T follicular helper cell (primary cell): ENCODE data around the gene RANBP10.
"Not testable (repeated sequence)": the region's sequence is repeated elsewhere in the genome, so short reads cannot be mapped to it uniquely, and the experiment has no call there.

ENCODE experiments used
- DNase-seq: peaks from one replicate; pipeline ENCODE4 v3.0.0-alpha.2; 2020; ENCODE audit warnings: low read depth

RANBP10 gene

DNA sequence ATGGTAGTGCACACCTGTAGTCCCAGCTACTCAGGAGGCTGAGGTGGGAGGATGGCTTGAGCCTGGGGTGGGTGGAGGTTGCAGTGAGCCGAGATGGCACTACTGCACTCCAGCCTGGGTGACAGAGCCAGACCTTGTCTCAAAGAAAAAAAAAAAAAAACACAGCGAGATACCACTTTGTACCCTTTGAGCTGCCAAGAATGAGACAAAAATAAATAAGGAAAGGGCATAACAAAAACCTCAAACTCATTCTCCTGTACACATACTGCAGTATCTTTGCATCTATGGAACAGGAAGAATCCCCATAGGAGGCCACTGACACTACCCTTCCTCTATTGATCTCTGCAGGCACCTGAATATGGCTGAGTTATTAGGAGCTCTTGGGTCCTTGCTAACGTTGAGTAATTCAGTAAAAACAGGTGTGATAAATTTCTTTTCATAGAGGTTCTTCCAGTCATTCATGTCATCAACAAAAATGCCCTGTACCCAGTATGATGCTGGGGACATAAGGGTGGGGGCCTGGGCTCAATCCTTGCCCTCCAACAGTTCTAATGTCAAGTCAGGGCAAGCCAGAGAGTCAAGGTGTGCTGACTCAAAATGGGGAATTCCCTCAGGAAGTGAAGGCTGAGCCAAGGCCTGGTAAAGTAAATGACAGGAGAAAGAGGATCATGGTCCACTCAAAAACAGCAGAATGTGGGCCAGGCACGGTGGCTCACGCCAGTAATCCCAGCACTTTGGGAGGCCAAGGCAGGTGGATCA lies 26.9 kb downstream of the RANBP10 start:
- DNase-seq = no peak

DNA sequence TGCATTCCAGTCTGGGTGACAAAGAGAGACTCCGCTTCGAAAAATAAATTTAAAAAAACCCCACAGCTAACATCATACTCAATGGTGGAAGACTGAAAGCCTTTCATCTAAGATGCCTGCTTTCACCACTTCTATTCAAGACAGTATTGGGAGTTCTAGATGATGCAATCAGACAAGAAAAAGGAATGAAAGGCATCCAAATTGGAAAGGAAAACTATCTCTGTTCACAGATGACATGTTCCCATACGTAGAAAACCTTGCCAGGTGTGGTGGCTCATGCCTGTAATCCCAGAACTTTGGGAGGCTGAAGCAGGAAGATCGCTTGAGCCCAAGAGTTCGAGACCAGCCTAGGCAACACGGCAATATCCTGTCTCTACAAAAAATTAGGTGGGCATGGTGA lies 31.1 kb downstream of the RANBP10 start:
- no peak for DNase-seq

DNA sequence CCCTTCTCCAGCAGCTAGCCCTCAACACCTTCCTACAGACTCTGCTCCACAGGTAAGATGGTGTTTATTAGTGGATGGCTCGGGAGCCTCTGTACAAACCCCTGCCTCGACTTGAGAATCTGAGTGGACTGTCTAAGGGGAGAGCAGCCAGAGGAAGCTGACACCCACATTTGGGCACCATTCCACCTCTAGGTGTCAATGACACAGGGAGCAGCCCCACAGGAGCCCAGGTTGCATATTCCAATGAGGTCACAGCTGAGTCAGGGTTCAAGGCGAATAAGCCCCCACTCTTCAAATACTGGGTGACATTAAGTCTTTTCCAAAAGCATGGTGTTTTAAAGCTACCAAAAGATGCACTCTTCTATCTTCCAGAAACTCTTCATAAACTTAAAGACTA lies 31.9 kb downstream of the RANBP10 start:
- no peak for DNase-seq

DNA sequence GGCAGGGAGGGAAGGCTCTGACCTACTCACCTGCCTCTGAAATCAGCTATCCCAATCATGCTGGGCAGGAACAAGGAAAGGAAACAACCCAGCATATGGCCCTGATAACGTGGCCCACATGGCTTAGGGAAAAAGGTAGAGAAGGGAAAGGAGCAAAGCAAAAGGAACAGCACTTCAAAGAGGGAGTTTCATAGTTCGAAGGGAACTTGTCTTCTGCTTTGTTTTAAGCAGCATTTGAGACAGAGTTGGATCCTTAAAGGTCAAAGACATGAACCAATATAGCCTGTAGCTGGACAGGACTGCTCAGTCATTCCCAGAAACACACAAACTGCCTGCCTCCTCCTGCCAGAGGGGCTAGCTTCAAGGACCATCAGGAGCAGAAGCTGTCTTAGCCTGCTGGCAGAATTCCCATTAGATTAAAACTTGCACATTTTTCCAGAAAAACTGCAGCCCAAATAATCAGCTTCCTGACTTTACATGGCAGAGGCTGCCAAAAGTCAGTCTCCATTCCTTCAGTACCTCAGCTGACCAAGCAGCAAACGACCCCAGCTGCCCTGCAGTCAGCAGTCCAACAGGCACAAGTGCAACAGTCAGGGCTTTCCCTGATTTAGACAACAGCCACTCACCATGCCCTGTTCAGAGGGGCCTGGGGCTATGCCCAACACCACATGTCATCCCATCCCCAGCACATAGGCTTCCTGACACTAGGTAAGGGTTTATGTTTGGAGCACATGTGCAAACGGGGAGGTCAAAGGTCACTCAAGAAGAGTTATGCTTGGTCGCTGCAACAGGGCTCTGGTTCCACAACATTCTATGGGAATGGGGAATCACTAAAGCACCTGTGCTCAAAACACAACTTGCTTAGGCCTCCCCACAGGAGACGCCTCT lies 32.5 kb downstream of the RANBP10 start:
- no peak for DNase-seq

DNA sequence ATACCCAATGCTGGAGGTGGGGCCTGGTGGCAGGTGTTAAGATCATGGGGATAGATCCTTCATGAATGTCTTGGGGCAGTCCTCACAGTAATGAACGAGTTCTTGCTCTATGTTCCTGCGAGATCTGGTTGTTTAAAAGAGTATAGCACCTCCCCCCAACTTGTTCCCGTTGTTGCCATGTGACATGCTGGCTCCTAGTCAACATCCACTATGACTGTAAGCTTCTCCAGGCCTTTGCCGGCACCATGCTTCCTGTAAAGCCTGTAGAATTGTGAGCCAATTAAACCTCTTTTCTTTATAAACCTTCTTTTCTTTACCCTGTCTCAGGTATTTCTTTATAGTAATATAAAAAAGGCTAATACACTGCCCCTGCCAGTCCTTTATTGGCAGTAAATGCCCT lies 33.3 kb downstream of the RANBP10 start:
- no peak for DNase-seq

DNA sequence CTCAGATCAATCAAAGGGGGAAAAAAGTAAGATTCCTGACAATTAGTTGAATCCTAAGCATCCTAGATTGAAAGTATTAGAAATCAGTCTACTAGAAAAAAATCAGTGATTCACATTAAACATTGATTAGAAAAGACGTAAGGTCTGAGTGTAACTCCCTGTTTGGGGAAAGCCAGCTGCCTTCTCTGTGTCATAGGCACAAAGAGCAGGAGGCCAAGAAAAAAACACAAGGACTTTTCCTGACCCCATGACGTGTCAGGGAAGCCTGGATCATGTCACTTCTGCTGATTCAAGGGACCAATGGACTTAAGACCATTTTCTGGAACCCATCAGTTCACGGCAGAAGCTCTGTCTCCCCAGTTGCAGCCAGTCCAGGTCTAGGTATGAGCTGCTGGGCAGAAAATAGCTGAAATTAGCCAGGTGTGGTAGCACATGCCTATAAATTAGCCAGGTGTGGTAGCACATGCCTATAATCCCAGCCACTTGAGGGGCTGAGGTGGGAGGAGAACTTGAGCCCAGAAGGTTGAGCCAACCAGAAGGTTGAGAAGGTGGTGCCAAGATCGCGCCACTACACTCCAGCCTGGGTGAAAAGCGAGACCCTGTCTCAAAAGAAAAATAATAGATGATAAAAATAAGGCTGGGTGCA lies 35.9 kb downstream of the RANBP10 start:
- no peak for DNase-seq

DNA sequence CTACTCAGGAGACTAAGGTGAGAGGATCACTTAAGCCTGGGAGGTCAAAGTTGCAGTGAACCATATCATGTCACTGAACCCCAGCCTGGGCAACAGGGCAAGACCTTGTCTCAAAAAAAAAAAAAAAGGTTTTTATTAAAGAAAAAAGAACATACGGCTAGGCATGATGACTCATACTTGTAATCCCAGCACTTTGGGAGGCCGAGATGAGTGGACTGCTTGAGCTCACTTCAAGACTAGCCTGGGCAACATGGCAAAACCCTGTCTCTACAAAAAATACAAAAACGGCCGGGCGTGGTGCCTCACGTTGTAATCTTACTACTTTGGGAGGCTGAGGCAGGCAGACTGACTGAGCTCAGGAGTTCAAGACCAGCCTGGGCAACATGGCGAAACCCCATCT lies 38.4 kb downstream of the RANBP10 start:
- no peak for DNase-seq

DNA sequence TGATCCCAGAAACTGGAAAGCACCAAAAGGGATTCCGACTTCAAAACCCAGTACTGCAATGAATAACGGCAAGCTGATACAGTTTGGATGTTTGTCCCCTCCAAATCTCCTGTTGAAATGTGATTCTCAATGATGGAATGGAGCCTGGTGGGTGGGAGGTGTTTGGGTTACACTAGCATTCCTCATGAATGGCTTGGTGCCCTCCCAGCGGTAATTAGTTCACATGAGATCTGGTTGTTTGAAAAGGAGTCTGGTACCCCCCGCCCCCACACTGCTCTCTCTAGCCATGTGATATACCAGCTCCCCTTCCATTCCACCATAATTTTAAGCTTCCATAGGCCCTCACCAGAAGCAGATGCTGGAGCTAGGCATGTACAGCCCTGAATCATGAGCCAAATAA lies 40.1 kb downstream of the RANBP10 start:
- DNase-seq = no peak

DNA sequence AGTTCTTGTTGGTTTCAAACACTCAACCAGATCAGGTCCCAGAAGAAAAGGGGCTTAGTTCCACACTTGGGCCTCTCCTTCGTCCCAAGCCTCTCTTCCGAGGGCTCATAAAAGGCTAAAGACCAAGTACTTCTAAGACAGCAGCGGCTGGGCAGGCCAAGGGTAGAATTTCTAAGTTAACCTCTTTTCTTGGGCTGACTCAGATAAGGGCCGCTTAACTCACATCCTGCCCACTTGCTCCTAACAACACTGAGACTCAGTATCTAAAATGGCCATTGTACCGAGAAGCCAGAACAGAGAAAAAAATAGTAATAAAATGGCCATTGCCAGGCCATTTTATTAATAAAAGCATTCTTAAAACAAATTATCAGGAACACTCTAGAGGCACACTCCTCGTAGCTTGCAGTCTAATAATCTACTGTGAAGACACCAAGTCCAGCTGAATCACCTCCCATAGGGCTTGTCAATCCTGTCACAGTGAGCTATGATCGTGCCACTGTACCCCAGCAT lies 42.1 kb downstream of the RANBP10 start:
- DNase-seq = no peak

DNA sequence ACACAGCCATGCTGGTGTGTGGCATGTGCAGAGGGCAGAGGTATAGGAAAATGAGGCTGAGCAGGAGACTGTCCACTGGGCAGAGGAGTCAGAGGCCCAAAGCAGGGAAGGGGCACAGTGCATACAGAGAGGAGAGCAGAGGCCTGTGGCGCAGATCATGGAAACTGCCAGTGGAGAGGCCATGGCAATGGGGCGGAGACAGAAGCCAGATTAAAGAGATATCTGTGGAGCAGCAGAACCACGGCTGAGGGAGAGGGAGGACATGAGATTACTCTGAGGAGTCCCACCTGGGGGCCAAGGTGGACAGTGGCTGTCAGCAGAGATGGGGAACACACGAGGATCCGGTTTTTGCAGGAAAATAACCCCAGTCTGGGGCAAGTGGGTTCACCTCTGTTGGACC lies 43.3 kb downstream of the RANBP10 start:
- no peak for DNase-seq

DNA sequence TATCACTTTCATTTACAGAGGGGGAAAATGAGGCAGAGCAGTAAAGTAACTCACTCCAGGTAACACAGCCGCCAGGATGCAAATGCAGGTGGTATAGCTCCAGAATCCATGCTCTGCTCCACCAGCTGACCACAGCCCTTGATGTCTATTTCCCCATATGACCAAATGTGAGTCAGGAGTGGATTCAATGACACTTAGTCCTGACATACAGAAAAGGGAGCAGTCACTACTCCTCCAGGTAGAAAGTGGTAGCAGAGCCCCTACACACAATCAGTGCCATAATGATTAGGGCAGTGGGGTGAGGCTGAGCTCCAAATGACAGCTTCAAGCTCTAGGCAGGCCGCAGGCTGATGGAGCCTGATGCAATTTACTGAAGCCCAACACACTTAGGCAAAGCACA lies 44.0 kb downstream of the RANBP10 start:
- no peak for DNase-seq

DNA sequence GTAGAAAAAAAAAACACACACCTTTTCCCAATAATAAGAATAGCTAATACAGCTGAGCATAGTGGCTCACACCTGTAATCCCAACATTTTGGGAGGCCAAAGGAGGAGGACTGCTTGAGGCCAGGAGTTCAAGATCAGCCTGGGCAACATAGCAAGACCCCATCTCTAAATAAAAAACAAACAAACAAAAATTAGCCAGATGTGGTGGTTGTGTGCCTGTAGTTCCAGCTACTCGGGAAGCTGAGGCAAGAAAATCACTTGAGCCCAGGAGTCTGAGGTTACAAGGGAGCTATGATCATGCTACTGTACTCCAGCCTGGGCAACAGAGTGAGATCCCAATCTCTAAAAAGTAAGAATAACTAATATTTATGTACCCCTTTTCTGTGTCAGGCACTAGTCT lies 44.4 kb downstream of the RANBP10 start:
- no peak for DNase-seq

DNA sequence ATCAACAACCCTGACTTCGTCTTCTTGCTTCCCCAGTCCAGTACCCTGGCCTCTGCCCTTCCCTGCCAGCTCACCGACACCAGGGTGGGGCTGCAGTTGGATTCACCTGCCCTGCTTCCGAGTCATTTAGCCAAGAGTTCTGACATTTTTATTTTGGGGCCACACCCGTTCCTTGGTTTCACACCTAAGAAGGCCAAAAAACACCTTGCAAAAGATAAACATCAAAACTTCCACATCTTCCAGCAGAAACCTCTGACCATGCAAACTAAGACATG lies 45.5 kb downstream of the RANBP10 start:
- no peak for DNase-seq

DNA sequence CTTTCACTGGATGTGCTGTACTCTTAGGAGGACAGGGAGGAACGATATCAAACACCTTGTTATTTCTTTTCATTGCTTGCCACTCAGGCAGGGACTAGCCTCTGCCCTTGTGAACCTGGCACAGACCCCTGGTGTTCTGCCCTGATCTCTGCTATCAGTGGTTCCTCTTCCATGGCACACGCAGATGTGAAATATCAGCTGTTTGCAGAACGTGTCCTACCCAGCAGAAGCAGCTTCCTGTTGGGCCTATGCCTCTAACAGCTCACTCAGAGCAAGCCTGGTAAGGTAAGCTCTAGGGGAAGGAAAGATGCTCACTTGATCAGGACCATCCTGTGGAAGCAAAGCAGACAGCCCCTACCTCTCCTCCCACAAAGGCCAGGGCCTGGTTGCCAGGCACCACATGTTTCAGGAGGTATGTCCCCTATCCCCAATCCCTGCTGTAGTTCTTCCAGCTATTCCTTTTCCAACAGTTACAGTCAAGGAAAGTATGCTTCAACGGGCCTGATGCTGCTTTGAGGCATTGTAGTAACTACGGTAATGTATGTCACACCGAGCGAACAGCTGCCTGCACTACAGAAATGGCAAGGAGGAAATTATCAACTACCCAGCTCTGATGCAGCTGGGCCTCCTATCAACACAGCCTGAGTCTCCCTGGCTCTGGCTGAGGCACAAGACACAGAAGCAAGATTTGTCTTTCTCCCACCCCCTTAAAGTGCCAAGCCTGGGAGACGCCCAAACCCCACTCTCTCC lies 46.0 kb downstream of the RANBP10 start:
- no peak for DNase-seq

DNA sequence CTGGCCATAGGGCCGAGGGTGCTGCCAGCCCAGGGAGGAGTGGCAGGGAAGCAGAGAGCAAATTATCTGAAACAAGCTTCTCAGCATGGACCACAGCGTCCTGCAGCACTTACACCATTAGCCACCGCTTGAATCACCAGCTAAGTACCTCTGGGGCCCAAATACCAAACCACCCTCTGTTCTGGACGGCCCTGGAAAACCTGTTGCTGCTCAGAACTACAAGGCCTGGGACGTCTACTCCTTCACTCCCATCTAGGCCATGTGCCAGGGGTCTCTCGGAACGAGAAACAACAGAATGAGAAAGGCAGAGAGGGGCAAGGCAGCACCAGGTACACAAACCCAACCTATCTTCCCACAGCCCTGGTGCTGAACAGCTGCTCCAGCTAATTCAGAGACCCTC lies 47.4 kb downstream of the RANBP10 start:
- DNase-seq = no peak

DNA sequence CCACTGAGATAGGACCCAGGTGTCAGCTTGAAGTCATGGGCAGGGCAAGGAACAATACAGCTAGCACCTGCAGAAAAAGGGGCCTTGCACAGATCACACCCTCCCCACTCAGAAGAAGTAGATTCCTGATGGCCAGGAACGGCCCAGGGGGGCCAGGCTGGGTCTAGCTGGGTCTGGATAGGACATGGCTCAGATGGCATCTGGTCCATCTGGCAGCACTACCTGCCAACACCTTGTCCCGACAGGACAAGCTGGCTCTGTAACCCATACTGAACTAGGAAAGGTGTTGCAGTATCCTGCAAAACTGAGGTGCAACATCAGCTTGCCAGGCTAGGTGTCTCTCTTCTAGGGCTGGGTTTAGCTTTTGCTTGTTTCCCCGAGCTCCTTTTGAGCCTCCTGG lies 48.4 kb downstream of the RANBP10 start:
- no peak for DNase-seq

DNA sequence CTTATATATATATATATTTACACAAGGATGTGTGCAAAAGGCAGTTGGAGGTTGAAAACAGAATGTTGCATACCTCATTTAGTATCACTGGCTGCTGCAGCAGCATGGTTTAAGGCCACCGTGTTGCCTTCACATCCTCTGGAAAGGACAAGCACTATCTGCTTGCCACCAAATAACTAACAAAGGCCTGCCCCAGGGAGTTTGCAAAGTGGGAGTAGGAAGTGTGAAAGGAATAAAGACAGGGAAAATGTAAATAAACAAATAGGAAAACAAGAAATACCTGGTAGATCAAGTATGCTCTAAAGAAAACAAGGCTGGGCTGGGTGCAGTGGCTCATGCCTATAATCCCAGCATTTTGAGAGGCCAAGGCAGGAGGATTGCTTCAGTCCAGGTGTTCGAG lies 53.7 kb downstream of the RANBP10 start:
- DNase-seq = no peak

DNA sequence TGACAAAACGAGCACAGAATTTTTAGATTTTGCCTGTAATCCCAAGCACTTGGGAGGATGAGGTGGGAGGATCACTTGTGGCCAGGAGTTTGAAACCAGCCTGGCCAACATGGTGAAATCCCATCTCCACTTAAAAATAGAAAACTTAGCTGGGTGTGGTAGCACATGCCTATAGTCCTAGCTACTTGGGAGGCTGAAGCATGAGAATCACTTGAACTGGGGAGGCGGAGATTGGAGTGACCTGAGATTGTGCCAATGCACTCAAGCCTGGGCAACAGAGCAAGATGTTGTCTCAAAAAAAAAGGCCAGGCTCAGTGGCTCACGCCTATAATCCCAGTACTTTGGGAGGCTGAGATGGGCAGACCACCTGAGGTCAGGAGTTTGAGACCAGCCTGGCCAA lies 55.0 kb downstream of the RANBP10 start:
- not testable (repeated sequence) for DNase-seq

DNA sequence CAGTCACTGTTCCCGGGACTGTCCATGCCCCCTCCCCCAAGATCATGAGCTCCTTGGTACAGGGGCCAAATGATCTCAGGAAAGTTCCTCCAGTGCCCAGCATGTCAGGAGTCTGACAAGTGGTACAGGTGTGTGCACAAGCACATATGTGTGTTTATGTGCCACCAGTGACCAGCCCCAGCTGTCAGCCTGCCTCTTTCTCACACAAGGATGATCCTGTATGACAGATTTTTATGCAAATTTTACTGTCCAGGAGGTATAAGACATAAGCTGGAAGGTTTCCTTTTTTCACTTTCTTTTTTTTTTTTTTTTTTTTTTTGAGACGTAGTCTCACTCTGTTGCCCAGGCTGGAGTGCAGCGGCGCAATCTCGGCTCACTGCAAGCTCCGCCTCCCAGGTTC lies 55.9 kb downstream of the RANBP10 start:
- no peak for DNase-seq

DNA sequence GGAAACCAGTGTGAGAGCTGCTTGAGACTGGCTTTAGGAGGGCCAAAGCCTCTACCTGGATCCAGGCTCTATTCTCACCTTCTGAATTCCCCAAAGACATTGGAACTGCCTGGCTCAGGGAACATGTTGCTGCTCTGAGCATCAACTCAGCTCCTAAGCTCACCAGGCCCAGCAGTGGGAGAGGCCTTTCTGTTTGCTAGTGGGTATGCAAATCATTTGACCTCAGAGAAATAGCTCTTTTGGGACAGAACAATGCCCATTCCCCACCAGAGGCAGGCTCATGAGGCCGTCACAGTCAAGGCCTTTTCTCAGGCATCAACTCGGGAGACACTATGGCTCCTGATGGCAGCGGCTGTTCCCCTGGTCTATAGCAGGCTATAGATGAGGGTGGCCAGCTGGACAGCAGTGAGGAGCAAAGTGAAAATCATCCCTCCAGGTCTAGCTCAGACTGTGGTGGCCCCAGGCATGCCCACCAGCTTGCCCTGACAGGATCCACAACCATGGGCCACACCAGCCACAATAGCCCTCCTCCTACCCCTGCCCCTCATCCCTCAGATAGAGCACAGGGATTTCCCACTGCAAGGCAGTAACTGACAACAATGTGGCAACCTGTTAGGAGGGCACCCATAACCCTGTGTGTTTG lies 56.8 kb downstream of the RANBP10 start:
- no peak for DNase-seq

DNA sequence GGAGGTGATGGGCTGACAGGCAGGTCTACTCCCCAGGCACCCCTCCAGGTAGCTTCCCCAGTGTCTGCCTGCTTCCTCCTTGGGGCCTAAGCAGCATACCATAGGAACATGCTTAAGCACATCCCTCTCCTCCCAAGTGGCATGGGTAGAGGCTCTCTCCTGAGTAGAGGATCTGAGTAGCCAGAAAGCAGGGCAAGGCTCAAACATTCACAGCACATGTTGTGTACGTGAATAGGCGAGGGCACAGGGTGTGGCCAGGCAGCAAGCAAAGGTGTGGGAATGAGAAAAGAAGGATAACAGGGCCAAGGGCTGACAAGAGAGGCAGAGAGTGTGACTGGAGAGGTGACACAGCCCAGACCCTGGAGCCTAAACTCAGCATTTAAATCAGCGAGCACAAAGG lies 57.5 kb downstream of the RANBP10 start:
- no peak for DNase-seq

DNA sequence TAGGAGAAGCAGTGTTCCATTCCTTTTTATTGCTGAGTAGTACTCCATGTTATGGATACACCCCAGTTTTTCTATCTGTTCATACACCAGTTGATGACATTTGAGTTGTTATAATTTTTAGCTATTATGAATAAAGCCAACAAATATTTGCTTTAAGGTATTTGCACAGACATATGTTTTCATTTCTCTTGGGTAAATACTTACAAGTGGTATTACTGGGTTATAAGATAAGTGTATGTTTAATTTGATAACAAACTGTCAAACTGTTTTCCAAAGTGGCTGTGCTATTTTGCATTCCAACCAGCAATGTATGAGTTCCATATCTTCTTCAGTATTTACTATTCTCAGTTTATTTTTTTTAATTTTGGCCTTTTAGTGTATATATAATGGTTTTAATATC lies 59.5 kb downstream of the RANBP10 start:
- no peak for DNase-seq
